ENCODE results near the gene RAP1GAP. TPM values are rescaled to one million over a fixed set of nuclear protein-coding genes. Genes with fewer than 3 reads are reported as not detected.

RAP1GAP gene
- total and polyA plus RNA-seq, 9 of the 15 experiments (the other 6 are each of a cell fraction or from before 2014, with no cell fraction given): 0.29 to 30.2 (median 19.2) TPM

GRCh38 chr1:21560916-21561638 lies 108.1 kb downstream of the RAP1GAP start:
- H3K9me1 ChIP-seq (ENCODE audit: control insufficient read depth, insufficient read depth, low read length): no peaks in the 10 kb centered on the region
- ATAC-seq (no peak), FAIRE-seq (no peak), DNase-seq (ENCODE audit: extremely low read depth in 1 of 4, low spot score in 3 of 4) (no peak)
- H3K27ac ChIP-seq (ENCODE audit: extremely low read depth, low read depth, low read length): no peak overlapping the region
- H3K36me3 ChIP-seq (ENCODE audit: control insufficient read depth, insufficient read depth, low read length): no peaks in the 10 kb centered on the region
- no peak overlapping the region for H3K9ac ChIP-seq (ENCODE audit: insufficient read depth in 1 of 2, low read depth in 2 of 2, low read length in 2 of 2)
- no peak overlapping the region for H3K4me3 ChIP-seq
- H3K9me3 ChIP-seq (replicated peaks; ENCODE audit: control insufficient read depth, insufficient read depth, low read depth, low read length): no peaks in the 10 kb centered on the region
- peaks cover 4% of the 10 kb centered on the region for H4K20me1 ChIP-seq (replicated peaks; ENCODE audit: control insufficient read depth, insufficient read depth, low read length)
- H3K27me3 ChIP-seq (ENCODE audit: control insufficient read depth in 2 of 2, insufficient read depth in 2 of 2, low read length in 2 of 2): peaks cover 25 to 63% of the 10 kb centered on the region in 2 experiments
- CTCF ChIA-PET (ENCODE audit: low intra/inter-chr PET ratio): no interaction called here
- POLR2A ChIA-PET: interaction anchor here (0.7 to 1.0 kb wide), 2 partner anchors 13 to 428 kb away, joined by 3 to 4 read pairs; no protein-coding TSS in a partner anchor
- in situ Hi-C loops (cut with MboI) (no loop called here), intact Hi-C loops (cut with micrococcal nuclease) (no loop called here)
- H2AFZ ChIP-seq (ENCODE audit: low read depth, low read length): no peak overlapping the region
- 12% methylated on average over 12 of the region's 12 CpGs for WGBS (ENCODE audit: insufficient coverage, low coverage, missing lambda C conversion rate)
- no TSS peak for BruUV-seq (replicated peaks)
- TF ChIP-seq NR4A1 (CRISPR knock-in tag; IDR thresholded peaks at IDR 0.05) (no peak), NR4A1 (tag; IDR thresholded peaks at IDR 0.05) (no peak), NFE2L1 (tag; IDR thresholded peaks at IDR 0.05; ENCODE audit: borderline replicate concordance, low read depth) (no peak), ZNF121 (CRISPR knock-in tag; conservative IDR thresholded peaks at IDR 0.05) (peak; percentile 70)
- H3K79me2 ChIP-seq (ENCODE audit: control insufficient read depth, insufficient read depth, low read length): no peaks in the 10 kb centered on the region
- H3K4me1 ChIP-seq (replicated peaks in 1 of 2; ENCODE audit: control insufficient read depth in 2 of 2, insufficient read depth in 2 of 2, low read length in 2 of 2): peaks cover 9 to 22% of the 10 kb centered on the region in 2 experiments; a peak in 4 of 5 replicates
- H3K4me2 ChIP-seq (ENCODE audit: insufficient read depth, low read length): no peak overlapping the region

All from K562 (cell line).